ENCODE results near the gene ACOX1. TPM values are rescaled to one million over a fixed set of nuclear protein-coding genes. Genes with fewer than 3 reads are reported as not detected.

ACOX1 gene
- total and polyA plus RNA-seq, 2 experiments from 2014 or later, result 21.3 to 43.0 TPM

DNA sequence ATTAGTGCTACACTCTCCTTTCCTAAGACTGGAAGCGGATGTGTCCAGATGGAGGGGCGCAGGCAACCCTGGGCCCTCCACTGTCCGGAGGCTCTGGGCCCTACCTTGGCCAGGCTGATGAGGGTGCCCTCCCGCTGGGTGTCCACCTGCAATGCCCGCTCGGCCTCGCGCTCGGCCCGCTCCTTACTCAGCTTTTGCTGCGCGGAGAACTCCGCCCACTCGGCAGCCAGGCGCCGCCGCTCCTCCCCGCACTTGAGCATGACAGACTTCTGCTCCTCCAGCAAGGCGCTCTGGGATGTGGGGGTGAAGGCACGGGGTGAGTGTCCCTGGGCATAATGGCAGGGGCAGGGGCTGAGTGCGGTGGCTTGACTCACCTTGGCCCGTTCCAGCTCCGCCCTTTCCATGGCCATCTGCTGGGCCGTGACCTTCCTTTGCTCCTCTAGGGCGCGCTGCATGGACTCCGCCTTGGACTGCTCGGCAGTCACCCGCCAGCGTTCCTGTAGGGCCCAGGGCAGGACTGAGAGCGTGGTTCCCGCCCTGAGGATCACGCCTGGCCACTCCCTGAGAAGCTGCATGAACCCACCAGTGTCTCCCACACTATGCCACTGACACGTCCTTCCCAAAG lies 64.2 kb downstream of the ACOX1 start:
- Histone ChIP-seq H3K27me3 (no peaks in the 10 kb centered on the region), H3K27ac (no peak overlapping the region), H3K4me1 (ENCODE audit: low read depth) (peaks cover 10% of the 10 kb centered on the region), H3K4me3 (no peak overlapping the region), H3K36me3 (no peaks in the 10 kb centered on the region), H3K9me3 (ENCODE audit: low read depth) (no peaks in the 10 kb centered on the region)
- no peak for DNase-seq (ENCODE audit: low read depth in 1 of 2, low spot score in 1 of 2)
- no peak for TF ChIP-seq CTCF (IDR thresholded peaks at IDR 0.05; ENCODE audit: low read depth, low read length)

DNA sequence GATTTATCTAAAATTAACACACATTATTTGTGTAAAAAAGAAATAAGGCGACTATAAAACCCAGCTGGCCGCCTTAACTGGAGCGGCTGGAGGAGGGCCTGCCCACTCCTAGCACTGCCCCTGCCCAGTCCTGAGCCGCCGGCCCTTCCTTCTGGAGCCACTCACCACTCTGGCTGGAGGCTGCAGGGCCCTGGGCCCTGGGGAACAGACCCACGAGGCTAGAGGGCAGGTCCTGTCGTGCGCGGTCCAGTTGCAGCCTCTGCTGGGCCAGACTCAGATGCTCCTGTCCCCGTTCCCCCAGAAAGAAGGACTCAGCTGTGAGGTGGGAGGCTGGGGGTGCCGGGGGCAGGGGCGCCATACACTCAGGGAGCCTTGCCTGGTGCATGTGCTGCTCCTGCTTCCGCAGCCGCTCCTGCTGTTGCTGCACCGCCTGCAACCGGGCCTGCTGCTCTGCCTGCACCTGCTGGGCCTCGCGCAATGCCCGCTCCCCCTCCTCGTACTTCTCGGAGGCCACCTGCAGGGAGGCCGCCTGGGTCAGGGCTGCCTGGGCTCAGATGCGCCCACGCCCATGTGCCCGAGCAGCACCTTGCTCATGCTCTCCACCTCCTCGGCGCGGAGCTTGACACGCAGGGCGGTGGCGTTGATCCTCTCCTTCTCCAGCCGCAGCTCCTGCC lies 65.3 kb downstream of the ACOX1 start:
- no peaks in the 10 kb centered on the region for H3K27me3 ChIP-seq
- DNase-seq (ENCODE audit: low read depth in 1 of 2, low spot score in 1 of 2), result no peak
- TF ChIP-seq CTCF (IDR thresholded peaks at IDR 0.05; ENCODE audit: low read depth, low read length), result no peak

DNA sequence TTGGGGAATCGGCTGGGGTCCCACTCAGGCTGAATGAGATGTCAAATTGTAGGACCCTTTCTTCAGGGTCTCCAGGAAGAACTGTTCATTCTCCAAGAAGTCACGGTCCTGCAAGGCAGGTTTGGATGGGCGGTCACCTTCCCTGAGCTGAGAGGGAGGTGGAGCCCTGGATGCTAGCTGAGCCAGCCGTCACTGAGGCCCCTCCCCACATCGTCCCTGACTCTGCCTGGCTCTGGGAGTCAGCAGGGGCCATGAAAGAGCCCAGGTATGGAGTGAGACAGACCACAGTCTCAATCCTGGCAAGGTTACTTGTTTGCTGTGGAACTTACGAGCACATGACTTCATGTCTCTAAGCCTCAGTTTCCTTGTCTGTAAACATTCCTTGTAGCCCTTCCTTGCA lies 68.3 kb downstream of the ACOX1 start:
- H3K27ac ChIP-seq, result peak overlapping the region; percentile 61
- no peak for TF ChIP-seq CTCF (IDR thresholded peaks at IDR 0.05; ENCODE audit: low read depth, low read length)
- no peaks in the 10 kb centered on the region for H3K27me3 ChIP-seq
- H3K36me3 ChIP-seq, result no peaks in the 10 kb centered on the region
- no peak overlapping the region for H3K4me3 ChIP-seq
- H3K4me1 ChIP-seq (ENCODE audit: low read depth), result peaks cover 13% of the 10 kb centered on the region
- no peaks in the 10 kb centered on the region for H3K9me3 ChIP-seq (ENCODE audit: low read depth)
- peak in 1 of 2 donors; percentile 75 for DNase-seq (ENCODE audit: low read depth in 1 of 2, low spot score in 1 of 2)

More for the DNA sequence above, 65.3 kb downstream of the ACOX1 start:
- Histone ChIP-seq H3K36me3 (no peaks in the 10 kb centered on the region), H3K27ac (no peak overlapping the region), H3K4me1 (ENCODE audit: low read depth) (peaks cover 10% of the 10 kb centered on the region), H3K4me3 (no peak overlapping the region), H3K9me3 (ENCODE audit: low read depth) (no peaks in the 10 kb centered on the region)

DNA sequence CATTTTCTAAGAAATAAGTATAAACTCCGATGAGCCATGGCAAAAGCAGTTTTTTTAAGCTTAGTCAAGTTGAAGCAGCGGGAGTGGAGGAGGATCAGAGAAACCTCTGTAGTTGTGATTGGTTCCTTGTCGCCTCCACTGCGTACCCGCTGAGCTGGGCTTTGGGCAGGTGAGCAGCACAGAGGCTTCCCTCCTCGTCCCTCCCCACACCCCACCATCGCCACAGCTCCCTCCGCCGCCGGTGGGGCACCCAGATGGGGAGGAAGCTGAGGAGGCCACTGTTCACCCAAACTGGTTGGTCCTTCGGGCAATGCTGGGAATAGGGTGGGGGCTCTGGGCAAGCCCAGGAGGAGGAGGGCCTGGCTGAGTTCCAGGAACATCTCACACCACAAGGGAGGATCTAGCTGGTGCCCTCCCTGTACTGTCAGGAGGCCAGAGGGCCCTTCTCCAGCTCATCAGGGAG lies 69.1 kb downstream of the ACOX1 start:
- Histone ChIP-seq H3K4me1 (ENCODE audit: low read depth) (peaks cover 13% of the 10 kb centered on the region), H3K4me3 (no peak overlapping the region), H3K27ac (no peak overlapping the region), H3K27me3 (no peaks in the 10 kb centered on the region), H3K36me3 (no peaks in the 10 kb centered on the region), H3K9me3 (ENCODE audit: low read depth) (no peaks in the 10 kb centered on the region)
- TF ChIP-seq CTCF (IDR thresholded peaks at IDR 0.05; ENCODE audit: low read depth, low read length), result no peak
- DNase-seq (ENCODE audit: low read depth in 1 of 2, low spot score in 1 of 2), result no peak

- H3K4me3 ChIP-seq, result no peak overlapping the region
- DNase-seq (ENCODE audit: low read depth in 1 of 2, low spot score in 1 of 2), result no peak
- peaks cover 13% of the 10 kb centered on the region for H3K4me1 ChIP-seq (ENCODE audit: low read depth)
- H3K27me3 ChIP-seq, result no peaks in the 10 kb centered on the region
- H3K9me3 ChIP-seq (ENCODE audit: low read depth), result no peaks in the 10 kb centered on the region
- no peak overlapping the region for H3K27ac ChIP-seq
- no peaks in the 10 kb centered on the region for H3K36me3 ChIP-seq
- TF ChIP-seq CTCF (IDR thresholded peaks at IDR 0.05; ENCODE audit: low read depth, low read length), result no peak
Measured at GRCh38 chr17:75909051-75909811, 69.7 kb downstream of the ACOX1 start.

Data from cardiac muscle cell (in vitro differentiated cells and primary cell).